Stimulated activated CD4-positive, alpha-beta T cell treated with anti-CD3 and anti-CD28 coated beads, Interleukin-12 subunit alpha, Interleukin-12 subunit beta, amount 100 ng/mL, for 48 hours (primary cell): Measurements from ENCODE around the gene CGN.
"Not testable (repeated sequence)": the region's sequence is repeated elsewhere in the genome, so short reads cannot be mapped to it uniquely, and the experiment has no call there.

Experiments
- DNase-seq, 3 donors: peaks; one replicate each; pipeline ENCODE4 v3.0.0-alpha.2; 2020; ENCODE audit warnings: low read depth in 2 of 3, low spot score in 1 of 3

The CGN gene

DNA sequence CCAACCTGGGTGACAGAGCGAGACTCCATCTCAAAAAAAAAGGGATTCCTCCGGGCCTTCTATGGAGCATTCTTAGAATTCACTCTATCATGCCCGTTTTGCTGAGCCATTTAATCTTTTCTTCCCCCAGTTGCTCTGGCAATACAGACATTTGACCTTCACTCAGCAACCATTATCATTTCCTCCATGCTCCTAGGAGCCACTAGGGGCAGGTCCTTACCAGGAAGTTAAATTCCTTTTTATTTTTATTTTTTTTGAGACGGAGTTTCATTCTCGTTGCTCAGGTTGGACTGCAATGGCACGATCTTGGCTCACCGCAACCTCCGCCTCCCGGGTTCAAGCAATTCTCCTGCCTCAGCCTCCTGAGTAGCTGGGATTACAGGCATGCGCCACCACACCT, 9.7 kb upstream of the CGN start:
- no peak for DNase-seq

DNA sequence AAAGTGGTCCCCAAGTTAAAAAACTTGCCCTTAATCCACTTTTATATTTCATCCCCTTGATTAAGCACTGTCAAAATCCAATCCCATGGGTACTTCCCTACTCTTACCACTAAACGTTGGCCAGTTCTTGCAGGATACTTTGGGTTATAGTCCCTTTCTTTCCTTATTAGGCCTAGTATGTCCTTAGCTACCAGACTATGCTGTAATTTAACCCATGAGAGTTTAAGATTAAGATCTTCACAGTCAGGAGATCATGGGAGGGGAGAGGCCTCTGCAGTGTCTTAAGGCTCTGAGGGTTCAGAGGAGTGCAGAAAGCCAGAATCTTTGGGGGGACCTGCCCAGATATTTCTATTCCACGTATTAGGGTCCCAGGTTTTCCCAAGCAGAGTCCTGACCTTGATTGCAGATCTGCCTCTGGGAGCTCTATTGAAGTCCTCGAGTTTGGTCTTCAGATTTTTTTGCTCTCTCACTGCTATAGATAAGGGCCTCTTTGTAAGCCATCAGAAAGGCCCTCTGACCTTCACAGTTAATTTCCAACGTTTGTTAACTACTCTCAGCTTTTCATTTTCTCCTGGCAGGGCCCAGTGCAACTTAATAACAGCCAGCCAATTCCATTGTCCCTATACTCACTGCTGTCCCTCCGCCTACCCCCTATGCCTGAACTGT, 9.0 kb upstream of the CGN start:
- no peak for DNase-seq

DNA sequence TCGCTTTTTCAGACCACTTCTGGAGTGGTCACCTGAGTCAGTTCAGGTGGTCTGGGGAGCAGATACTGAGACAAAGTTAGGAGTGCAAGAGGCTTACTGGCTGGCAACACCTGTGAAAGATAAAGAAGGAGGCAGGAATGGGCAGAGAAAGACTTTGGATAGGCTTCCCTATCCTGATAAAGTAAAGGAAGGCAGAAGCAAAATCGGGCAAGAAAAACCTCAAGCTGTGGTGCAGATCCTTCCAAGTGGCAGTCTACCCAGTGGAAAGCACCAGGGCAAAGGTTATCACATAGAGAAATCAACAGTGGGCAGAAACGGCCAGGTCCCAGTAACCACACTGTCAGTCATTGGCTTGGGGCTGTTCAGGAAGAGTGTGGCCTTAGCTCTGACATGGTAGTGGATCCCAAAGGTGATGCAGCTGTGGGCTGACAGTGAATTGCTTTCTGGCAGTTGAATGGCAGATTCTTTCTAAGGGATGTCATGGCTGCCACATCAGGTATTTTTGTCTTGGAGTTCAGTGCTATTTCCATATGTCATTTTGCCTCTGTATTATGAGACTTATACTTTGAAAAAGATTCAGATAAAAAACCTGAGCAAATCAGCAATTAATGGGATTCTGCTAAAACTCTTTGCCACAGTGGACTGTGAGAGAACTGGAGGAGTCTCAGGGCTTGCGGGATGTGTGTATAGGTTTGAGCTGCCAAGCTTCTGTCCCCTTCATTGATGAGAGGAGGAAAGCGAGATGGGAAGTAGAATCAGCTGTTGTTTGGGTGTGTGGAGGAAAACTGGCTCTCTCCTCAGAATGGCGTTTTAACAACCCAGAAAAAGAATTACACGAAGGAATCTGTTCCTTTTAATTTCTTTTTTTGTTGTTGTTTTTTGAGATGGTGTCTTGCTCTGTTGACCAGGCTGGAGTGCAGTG, 8.1 kb upstream of the CGN start:
- no peak for DNase-seq

GRCh38 chr1:151504252-151504651, 6.9 kb upstream of the CGN start:
- no peak for DNase-seq

GRCh38 chr1:151504759-151505158, 6.4 kb upstream of the CGN start:
- no peak for DNase-seq

- DNase-seq, result no peak
Measured at GRCh38 chr1:151508833-151509232, 2.4 kb upstream of the CGN start.

- no peak for DNase-seq
Measured at GRCh38 chr1:151509350-151510019, 1.7 kb upstream of the CGN start.

GRCh38 chr1:151510020-151510405, 1.2 kb upstream of the CGN start:
- DNase-seq, result no peak

- no peak for DNase-seq
Measured at GRCh38 chr1:151510614-151510956, 602 bp upstream of the CGN start.

- DNase-seq, result peak in 2 of 3 donors; percentile 4 to 11
Measured at GRCh38 chr1:151511636-151512215, 539 bp downstream of the CGN start.

DNA sequence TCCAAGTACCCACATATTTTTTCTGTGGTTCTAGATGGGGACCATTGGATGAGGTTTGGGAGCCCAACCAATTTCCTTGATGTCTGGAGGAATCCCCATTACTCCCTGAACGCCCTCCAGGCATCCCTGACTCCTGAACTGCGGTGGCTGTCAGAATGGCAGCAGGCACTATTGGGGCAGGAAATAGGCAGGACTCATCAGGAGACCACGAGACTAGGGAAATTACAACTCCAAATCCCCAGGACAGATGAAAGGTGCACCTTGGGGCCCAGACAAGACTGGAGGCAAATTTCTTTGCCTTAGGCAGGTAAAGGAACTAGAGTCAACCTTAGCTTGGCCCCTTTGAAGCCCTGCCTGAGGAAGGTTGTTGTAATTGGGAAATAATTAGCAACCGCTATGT, 1.1 kb downstream of the CGN start:
- DNase-seq, result no peak

GRCh38 chr1:151512801-151513625, 1.8 kb downstream of the CGN start:
- DNase-seq, result no peak

- DNase-seq, result no peak
Measured at GRCh38 chr1:151513626-151514121, 2.5 kb downstream of the CGN start.

DNA sequence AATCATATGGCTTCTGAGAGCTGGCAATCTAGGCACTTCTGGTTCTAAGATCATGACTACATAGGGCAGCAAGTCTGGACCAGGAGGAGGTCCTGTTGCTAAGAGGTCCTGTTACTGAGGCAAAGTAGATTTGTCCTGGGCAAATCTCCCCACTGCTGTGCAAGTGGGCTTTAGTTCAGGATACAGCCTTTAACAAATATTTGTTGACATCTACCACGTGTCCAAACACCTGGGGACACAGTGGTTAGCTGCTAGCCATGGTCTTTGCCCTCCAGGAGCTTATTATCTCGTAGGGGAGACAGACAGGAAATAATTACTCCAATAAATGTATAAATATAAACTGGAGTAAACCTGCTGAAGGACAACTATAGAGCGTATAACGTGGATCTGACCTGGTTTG, 3.2 kb downstream of the CGN start:
- DNase-seq, result no peak

DNA sequence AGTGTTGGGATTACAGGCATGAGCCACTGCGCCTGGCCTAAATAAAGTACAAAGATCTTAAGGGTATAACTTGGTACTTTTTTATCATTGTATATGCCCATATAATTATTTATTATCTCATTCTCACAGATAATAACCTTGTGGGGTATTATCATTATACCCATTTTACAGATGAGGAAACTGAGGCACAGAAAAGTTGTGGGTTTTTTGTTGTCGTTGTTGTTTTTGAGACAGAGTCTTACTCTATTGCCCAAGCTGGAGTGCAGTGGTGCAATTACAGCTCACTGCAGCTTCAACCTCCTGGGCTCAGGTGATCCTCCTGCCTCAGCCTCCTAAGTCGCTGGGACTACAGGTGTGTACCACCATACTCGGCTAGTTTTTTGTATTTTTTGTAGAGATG, 4.1 kb downstream of the CGN start:
- DNase-seq, result no peak

DNA sequence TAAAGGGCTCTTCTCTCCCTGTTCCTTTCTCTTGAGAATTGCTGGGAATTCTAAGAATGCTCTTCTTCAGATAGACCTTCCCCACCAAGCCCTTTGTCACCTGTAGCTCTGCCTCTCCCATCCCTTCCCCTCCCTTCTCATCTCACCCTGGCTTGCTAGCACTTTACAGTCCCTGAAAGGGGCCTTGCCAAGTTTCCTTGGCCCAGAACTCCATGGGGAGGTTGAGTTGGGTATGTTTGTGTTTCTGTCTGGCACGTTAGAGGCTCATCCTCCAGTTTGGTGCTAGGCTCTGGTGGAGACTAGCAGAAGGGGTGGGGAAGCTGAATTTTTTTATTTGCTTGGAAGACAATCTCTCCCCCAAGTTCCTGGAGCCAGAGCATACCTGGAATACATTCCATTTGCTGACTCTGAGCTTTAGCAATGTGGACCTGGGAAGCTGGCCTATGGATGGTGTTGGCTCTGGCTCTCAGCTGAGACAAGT, 4.9 kb downstream of the CGN start:
- no peak for DNase-seq

- DNase-seq, result no peak
Measured at GRCh38 chr1:151518431-151518830, 7.2 kb downstream of the CGN start.

- DNase-seq, result no peak
Measured at GRCh38 chr1:151518936-151519335, 7.7 kb downstream of the CGN start.

DNA sequence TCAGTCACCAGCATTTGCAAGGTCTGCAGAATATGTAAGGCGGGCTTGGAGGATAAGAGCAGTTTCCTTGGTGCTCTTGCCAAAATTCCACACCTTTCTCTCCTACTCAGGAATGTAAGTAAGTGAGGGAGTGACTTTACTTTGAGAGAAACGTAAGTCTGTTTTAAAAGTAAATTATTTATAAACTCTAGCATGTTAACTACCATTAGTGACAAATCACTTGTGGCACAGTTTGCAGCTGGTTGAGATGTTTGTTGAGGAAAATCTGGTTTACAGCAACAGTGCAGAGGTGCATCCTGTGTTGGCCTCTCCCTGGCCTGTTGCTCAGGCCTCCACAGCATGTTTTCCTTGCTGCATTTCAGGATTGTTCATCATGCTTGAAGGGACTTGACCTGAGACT, 8.5 kb downstream of the CGN start:
- DNase-seq, result no peak

DNA sequence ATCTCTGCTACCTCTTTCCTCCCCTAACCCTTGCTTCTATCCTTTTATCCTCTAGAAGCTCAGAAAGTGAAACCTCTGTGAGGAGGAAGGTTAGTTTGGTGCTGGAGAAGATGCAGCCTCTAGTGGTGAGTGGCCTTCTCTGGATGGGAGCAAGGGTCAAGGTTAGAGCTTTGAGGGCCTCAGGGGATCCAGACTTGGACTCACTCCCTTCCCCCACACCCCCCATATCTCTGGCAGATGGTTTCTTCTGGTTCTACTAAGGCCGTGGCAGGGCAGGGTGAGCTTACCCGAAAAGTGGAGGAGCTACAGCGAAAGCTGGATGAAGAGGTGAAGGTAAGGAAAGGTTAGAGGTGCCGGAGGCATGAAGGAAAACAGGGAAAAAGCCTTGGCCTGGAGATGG, 9.2 kb downstream of the CGN start:
- no peak for DNase-seq

DNA sequence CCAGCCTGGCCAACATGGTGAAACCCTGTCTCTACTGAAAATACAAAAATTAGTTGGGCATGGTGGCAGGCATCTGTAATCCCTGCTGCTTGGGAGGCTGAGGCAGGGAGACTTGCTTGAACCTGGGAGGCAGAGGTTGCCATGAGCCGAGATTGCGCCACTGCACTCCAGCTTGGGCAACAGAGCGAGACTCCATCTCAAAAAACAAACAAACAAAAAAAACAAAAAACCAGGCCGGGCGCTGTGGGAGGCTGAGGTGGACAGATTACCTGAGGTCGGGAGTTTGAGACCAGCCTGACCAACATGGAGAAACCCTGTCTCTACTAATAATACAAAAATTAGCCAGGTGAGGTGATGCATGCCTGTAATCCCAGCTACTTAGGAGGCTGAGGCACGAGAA, 11.2 kb downstream of the CGN start:
- DNase-seq, result not testable (repeated sequence)
